Stimulated activated CD4-positive, alpha-beta T cell treated with anti-CD3 and anti-CD28 coated beads, TNF-alpha, amount 100 ng/mL, for 1 hour (primary cell): ENCODE results near the gene NRDC.
A peak's percentile ranks its signal among the peaks of the same experiment; 100 is the strongest.

Experiments
- DNase-seq, 3 donors: peaks; one replicate each; pipeline ENCODE4 v3.0.0-alpha.2; 2020; ENCODE audit warnings: low read depth in 3 of 3, low spot score in 1 of 3

Gene NRDC, protein sequence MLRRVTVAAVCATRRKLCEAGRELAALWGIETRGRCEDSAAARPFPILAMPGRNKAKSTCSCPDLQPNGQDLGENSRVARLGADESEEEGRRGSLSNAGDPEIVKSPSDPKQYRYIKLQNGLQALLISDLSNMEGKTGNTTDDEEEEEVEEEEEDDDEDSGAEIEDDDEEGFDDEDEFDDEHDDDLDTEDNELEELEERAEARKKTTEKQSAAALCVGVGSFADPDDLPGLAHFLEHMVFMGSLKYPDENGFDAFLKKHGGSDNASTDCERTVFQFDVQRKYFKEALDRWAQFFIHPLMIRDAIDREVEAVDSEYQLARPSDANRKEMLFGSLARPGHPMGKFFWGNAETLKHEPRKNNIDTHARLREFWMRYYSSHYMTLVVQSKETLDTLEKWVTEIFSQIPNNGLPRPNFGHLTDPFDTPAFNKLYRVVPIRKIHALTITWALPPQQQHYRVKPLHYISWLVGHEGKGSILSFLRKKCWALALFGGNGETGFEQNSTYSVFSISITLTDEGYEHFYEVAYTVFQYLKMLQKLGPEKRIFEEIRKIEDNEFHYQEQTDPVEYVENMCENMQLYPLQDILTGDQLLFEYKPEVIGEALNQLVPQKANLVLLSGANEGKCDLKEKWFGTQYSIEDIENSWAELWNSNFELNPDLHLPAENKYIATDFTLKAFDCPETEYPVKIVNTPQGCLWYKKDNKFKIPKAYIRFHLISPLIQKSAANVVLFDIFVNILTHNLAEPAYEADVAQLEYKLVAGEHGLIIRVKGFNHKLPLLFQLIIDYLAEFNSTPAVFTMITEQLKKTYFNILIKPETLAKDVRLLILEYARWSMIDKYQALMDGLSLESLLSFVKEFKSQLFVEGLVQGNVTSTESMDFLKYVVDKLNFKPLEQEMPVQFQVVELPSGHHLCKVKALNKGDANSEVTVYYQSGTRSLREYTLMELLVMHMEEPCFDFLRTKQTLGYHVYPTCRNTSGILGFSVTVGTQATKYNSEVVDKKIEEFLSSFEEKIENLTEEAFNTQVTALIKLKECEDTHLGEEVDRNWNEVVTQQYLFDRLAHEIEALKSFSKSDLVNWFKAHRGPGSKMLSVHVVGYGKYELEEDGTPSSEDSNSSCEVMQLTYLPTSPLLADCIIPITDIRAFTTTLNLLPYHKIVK

DNA sequence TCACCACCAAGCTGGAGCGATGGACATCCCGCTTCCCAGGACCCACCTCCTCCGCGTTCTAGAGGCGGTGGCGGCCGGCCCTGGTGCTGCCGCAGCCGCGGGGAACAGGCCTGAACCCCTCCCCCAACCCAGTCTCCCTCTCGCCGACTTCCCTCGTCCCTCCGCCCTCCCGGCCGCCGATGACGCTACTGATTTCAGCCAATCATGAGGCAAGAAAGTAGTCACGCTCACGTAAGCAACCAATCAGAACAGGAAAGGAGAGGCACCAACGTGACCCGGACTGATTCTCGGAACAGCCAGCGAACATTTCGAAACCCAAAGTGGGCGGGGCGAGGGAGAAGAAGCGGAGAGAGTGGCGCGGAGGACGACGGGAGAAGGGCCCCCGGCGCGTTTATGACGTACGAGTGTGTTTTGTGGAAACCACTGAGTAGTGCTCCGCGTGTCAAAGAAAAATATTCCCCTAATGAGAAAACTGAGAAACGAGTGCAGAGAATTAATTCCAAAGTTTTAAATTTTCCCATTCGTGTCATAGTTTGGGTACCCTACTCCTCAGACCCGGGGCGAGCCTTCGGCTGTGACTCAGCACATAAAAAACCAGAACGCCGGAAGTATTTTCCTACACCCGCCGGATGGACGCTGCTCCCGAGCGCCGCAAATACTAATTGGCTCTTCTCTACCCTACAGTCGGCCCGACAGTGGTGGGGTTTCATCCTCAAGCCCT lies at the start of gene NRDC:
Gene NRDC, minus strand, starts transcription at position 112 of the 721 bp plus-strand sequence. CDS start 112 bp downstream, outside the sequence.
- peak; percentile 95 to 98 (median 97) for DNase-seq

DNA sequence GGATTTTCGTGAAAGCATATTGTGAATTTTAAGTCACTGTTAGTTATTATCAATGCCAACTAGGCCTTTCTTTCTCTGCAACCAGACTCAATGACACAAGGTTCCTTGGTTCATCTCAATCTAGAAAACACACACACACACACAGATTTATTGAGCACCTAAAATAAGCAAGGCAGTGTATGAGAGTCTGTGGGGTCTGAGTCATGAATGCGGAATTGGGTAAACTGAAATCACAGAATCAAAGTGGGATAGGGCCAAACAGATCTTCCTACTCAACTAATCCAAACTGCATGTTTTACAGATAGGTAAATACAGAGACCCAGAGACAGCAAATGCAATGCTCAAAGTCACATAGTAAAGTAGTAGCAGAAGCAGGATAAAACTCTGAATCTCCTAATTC lies 48.5 kb upstream of the NRDC start:
- no peak for DNase-seq

GRCh38 chr1:51926171-51926812 lies 47.8 kb upstream of the NRDC start:
- no peak for DNase-seq

GRCh38 chr1:51924455-51924854 lies 45.9 kb upstream of the NRDC start:
- no peak for DNase-seq

DNA sequence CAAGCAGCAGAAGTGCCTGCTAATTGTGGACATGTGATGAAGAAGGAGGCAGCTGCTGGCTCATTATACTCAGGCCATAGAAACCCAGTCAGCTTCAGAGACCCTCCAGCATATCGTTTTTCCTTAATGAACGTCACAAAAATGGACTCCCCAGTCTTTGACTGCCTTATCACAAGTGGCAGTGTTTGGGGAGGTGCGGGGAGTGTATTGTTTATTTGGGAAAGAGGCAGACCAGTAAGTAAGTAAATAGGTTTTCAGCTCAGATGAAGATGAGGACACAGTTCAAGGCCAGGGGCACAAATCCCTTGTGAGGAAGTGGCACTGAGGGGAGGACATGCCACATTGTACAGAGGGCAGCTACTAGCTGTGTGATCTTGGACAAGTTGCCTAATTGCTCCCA lies 43.5 kb upstream of the NRDC start:
- no peak for DNase-seq

- DNase-seq, result no peak
These were observed 41.6 kb upstream of the NRDC start for GRCh38 chr1:51920130-51920529.

DNA sequence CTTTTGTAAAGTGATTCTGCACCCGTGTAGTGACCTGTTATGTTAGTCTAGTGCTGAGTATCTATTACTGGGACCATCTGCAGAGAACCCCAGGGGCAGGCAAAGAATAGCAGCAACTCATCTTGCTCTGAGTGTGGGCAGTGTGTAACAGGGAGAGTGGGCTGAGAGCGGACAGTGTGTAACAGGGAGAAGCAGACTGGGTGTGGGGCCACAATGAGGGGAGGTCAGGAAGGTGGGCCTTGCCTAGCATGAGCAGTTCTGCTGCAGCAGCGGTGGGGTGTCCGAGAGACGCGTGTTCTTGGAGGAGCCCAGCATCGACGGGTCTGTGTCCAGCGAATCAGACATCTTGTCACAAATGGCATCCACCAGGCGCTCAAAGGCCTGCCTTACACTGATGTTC lies 41.2 kb upstream of the NRDC start:
- DNase-seq, result no peak

DNA sequence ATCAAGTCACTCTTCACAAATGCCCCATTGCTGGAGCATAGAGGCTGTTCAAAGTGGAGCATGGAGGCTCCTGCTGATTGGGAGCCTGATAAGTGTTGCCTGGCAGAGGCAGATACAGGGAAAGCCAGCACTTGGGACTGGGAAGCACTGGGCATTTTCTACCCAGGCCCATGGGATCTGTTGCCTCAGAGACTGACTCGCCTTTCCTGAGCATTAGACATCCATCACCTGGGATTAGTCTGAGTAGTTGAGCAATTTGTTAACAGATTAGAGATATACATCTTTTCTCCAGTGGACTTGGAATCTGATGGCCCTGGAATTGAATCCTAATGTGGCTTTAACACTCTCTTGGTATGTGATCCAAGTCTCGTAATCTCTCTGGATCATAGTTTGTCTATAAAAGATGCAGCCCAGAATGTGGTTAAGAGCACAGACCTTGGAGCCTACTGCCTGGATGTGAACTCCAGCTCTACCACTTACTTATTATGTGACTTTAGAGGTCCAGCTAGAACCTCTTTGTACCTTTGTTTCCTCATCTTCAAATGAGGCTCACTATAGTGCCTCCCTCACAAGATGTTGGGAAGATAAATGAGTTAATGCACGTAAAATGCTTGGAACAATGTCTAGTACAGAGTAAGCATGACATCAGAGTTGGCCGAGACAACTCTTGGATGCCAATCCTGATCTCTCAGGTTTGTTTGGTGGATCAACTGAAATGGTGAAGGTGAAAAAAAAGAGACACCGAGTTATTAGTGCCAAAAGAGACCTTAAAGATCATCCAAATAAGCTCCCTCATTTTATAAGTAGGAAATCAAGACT lies 38.3 kb upstream of the NRDC start:
- no peak for DNase-seq

- DNase-seq, result no peak
These were observed 37.4 kb upstream of the NRDC start for GRCh38 chr1:51915951-51916350.

- no peak for DNase-seq
These were observed 34.4 kb upstream of the NRDC start for GRCh38 chr1:51912881-51913280.

GRCh38 chr1:51910221-51911000 lies 31.9 kb upstream of the NRDC start:
- DNase-seq, result no peak

DNA sequence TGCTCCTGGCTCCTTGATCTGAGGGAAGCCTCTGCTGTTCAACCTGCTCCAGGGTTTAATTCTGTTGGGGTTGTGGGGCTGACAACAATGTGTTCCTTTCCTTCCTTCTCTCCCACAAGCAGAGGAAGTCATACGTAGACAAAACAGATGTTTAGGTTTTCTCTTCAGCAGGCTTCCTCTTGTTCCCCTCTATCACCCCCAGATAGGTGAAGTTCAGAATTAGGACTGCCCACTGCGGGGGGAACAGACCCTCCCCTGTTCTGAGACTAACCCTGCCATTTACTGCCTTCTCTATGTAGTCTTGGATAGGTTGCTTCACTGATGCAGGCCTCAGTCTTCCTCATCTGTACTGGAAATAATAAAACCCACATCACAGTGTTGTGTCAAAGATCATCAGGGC lies 30.0 kb upstream of the NRDC start:
- DNase-seq, result no peak

- no peak for DNase-seq
These were observed 28.7 kb upstream of the NRDC start for GRCh38 chr1:51907079-51907702.

GRCh38 chr1:51906306-51907078 lies 28.0 kb upstream of the NRDC start:
- no peak for DNase-seq

- no peak for DNase-seq
These were observed 23.9 kb upstream of the NRDC start for GRCh38 chr1:51902456-51902855.

DNA sequence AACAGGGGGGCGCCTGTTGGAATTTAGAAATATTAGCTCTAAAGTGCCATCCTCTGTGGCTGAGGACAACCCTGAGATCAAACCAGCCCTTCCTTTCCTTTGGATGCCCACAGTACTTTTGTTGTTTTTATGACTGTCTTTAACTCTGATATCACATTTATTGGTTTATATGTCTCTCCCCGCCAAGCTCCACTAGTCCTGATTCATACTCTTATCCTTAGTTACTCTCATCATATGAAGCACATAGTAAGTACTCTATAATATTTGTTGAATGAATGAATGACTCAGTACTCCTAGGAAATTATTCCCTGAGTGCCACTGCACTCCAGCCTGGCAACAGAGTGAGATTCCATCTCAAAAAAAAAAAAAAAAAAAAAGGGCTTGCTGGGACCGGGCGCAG lies 22.6 kb upstream of the NRDC start:
- no peak for DNase-seq

DNA sequence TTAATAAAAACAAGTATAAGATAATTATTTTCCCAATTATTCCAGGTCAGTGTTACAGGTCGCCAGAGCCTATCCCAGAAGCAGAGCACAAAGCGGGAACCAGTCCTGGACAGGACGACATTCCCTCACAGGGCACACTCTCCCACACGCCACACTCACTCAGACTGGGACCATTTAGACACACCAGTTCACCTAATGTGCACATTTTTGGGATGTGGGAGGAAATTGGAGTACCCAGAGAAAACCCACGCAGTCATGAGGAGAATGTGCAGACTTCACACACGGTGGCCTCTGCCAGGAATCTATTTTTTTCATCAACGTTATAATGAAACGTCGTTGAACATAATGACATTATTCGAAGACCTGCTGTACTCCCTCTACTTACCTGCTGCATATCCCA lies 20.5 kb upstream of the NRDC start:
- no peak for DNase-seq
